D721Med (cell line): ENCODE results near the gene RPL18A.

Experiments used
- DNase-seq: peaks from one replicate; pipeline ENCODE4 v3.0.0; 2011; ENCODE audit warnings: low spot score; ENCODE audit not compliant: insufficient read length
- FAIRE-seq: peaks from 2 replicates; lab custom pipeline; 2011; peaks lifted over from hg19 to GRCh38; lab: Jason Lieb, UNC
- TF ChIP-seq, protein P1 (sequence below): IDR thresholded peaks from 2 replicates; pipeline ENCODE4 v1.5.1; 2012; ENCODE audit warnings: mild to moderate bottlenecking, control low read depth; ENCODE audit not compliant: insufficient read depth; ENCODE audit errors: missing control alignments

RPL18A gene

DNA sequence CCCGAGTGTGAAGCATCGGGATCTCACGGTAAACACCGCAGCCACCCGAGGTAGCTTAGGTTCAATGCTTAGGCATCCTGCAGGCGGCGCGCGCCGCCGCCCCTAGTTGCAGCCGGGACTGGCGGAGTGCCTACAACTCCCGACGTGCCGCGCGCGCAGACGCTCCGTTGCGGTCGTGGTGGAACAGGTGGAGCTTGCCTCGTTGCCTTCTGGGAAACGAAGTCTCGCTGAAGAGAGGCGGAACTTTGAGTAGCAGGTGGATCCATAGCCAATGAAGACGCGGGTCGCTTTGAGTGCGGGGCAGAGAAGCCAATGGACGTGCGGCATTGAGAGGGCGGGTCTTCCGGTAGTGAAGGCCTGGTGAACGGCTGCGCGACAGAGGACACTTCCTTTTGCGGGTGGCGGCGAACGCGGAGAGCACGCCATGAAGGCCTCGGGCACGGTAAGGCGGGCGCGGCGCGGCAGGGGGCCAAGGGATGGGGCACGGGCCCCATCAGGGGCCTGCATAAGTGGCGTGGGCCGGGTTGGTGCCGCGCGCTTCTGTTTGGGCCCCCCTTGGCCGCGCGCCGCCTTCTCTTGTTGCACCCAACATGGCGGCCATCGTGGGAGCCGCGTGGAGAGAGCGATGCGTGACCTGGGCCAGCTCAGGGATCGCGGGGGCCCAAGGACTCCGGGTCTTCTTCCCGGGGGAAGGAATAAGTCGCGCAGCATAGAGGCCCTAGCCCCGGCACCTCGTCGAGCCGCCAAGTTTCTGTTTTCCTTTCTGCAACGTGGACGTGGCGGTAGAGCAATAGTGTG is at the start of gene RPL18A:
Gene RPL18A, plus strand, starts transcription at position 378 of the 798 bp plus-strand sequence. Its CDS starts 47 bp downstream, at position 425.
- DNase-seq (peak; percentile 89), FAIRE-seq (no peak)
- TF ChIP-seq, protein P1, sequence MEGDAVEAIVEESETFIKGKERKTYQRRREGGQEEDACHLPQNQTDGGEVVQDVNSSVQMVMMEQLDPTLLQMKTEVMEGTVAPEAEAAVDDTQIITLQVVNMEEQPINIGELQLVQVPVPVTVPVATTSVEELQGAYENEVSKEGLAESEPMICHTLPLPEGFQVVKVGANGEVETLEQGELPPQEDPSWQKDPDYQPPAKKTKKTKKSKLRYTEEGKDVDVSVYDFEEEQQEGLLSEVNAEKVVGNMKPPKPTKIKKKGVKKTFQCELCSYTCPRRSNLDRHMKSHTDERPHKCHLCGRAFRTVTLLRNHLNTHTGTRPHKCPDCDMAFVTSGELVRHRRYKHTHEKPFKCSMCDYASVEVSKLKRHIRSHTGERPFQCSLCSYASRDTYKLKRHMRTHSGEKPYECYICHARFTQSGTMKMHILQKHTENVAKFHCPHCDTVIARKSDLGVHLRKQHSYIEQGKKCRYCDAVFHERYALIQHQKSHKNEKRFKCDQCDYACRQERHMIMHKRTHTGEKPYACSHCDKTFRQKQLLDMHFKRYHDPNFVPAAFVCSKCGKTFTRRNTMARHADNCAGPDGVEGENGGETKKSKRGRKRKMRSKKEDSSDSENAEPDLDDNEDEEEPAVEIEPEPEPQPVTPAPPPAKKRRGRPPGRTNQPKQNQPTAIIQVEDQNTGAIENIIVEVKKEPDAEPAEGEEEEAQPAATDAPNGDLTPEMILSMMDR = peak; percentile 77

DNA sequence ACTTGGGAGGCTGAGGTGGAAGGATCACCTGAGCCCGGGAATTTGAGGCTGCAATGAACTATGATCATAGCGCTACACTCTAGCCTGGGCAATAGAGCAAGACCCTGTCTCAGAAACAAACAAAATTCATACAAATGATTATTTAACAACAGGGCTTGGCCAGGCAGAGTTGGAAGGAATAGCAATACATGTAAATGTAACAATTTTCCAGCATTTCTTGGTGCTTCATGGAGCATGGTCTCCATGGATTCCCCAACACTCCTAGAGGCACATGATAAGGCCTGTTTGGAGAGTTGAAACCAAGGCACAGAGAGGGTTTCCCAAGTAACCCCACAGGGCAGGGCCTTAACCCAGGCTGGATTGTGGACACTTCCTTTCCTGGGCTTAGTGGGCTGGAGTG is 48.6 kb upstream of the RPL18A start:
- TF ChIP-seq, protein P1 = no peak
- FAIRE-seq (no peak), DNase-seq (no peak)

DNA sequence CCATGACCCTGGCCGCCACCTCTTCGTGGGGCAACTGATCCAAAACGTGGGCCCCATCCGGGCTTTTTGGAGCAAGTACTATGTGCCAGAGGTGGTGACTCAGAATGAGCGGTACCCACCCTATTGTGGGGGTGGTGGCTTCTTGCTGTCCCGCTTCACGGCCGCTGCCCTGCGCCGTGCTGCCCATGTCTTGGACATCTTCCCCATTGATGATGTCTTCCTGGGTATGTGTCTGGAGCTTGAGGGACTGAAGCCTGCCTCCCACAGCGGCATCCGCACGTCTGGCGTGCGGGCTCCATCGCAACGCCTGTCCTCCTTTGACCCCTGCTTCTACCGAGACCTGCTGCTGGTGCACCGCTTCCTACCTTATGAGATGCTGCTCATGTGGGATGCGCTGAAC is 48.0 kb upstream of the RPL18A start:
- FAIRE-seq (no peak), DNase-seq (no peak)
- TF ChIP-seq, protein P1 = no peak

DNA sequence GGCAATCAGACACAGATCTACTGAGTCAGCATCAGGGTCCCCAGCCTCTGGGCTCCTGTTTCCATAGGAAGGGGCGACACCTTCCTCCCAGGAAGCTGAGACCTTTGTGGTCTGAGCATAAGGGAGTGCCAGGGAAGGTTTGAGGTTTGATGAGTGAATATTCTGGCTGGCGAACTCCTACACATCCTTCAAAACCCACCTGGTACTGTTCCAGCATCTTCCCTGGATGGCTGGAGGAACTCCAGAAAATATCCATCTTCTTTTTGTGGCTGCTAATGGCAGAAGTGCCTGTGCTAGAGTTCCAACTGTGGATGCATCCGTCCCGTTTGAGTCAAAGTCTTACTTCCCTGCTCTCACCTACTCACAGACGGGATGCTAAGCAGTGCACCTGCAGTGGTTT is 47.6 kb upstream of the RPL18A start:
- no peak for DNase-seq
- TF ChIP-seq, protein P1 = no peak
- FAIRE-seq = no peak

DNA sequence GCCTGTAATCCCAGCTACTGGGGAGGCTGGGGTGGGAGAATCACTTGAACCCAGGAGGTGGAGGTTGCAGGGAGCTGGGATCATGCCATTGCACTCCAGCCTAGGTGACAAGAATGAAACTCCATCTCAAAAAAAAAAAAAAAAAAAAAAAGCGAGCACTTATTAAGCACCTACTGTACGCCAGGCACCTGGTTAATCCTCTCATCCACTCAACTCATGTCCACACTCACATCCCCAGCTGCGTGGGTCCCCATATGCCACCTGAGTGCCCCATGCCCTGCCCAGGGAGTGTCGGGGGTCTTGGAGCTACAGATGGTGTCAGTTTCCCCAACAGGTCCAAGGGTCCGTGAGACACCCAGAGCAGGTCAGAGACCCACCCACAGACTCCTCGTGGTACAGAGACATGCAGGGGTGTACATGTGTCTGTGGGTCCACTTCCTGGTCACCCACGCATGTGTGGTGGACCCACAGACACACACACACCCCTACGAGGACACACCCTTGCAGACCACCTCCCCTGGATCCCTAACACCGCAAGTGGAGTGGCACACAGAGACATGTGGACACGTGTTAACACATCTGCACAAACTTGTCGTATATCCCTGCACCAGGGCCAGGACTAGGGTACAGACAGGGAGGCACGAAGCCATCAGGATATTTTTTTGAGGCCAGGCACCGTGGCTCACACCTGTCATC is 41.9 kb upstream of the RPL18A start:
- no peak for DNase-seq
- TF ChIP-seq, protein P1 = no peak
- no peak for FAIRE-seq

DNA sequence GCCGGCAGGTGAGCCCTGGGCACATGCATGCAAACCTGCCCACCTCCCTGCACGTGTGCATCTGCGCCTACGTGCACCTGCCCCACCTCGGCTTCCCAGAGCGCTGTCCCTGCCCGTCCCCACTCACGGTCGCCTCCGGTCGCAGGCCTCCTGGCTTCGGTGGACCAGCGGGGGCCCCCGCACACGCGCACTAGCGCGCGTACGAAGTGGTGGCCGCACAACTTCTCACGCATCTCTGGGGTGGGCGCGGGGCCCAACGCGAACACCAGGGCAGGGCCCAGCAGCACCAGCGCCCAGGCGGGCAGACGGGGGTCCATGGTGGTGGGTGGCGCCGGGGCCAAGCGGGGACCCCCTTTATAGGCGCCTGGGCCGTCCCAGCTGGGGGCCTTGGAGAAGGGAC is 38.5 kb upstream of the RPL18A start, which contains the start of gene INSL3:
Gene INSL3, minus strand, starts transcription at position 330 of the 400 bp plus-strand sequence. Its CDS starts 13 bp downstream, at position 317.
- TF ChIP-seq, protein P1 = no peak
- DNase-seq (no peak), FAIRE-seq (no peak)
